GM13977 (cell line): Measurements from ENCODE around the gene CSPG4.

ENCODE experiments used
- DNase-seq: peaks from one replicate; pipeline ENCODE4 v3.0.0; 2012; ENCODE audit warnings: low spot score
- CTCF ChIP-seq: IDR thresholded peaks from 2 replicates; pipeline ENCODE4 v1.5.1; 2012; ENCODE audit warnings: mild to moderate bottlenecking, control low read depth; ENCODE audit not compliant: insufficient read depth; ENCODE audit errors: extremely low read depth, missing control alignments
- in situ Hi-C: fragments of 300-500 bp; cut with MboI; formaldehyde crosslinking; loops from one replicate; pipeline ENCODE4 v1.12.0; 2022; ENCODE audit warnings: low sequenced_read_pairs, low pct_unique_long_range_greater_than_20kb, mixed read lengths, inconsistent platforms; ENCODE audit not compliant: unreplicated experiment

The CSPG4 gene

GRCh38 chr15:75723847-75724660 lies 11.4 kb upstream of the CSPG4 start:
- TF ChIP-seq CTCF = no peak
- in situ Hi-C loops = no loop called here
- peak; percentile 87 for DNase-seq

GRCh38 chr15:75723171-75723846 lies 10.7 kb upstream of the CSPG4 start:
- in situ Hi-C loops = no loop called here

GRCh38 chr15:75721923-75722870 lies 9.5 kb upstream of the CSPG4 start:
- no peak for TF ChIP-seq CTCF
- DNase-seq = no peak
- in situ Hi-C loops = no loop called here

More at GRCh38 chr15:75723171-75723846, 10.7 kb upstream of the CSPG4 start:
- DNase-seq = no peak
- no peak for TF ChIP-seq CTCF

- in situ Hi-C loops = no loop called here
- no peak for DNase-seq
- no peak for TF ChIP-seq CTCF
These were observed 8.9 kb upstream of the CSPG4 start for GRCh38 chr15:75721480-75721922.

- TF ChIP-seq CTCF = peak; percentile 47
- peak; percentile 62 for DNase-seq
- in situ Hi-C loops = no loop called here
These were observed 8.3 kb upstream of the CSPG4 start for GRCh38 chr15:75720787-75721479.

- in situ Hi-C loops = no loop called here
- DNase-seq = no peak
- TF ChIP-seq CTCF = no peak
These were observed 7.6 kb upstream of the CSPG4 start for GRCh38 chr15:75720297-75720696.
